Measurements from ENCODE around the gene PWWP2B. TPM values are rescaled to one million over a fixed set of nuclear protein-coding genes. Genes with fewer than 3 reads are reported as not detected.
"Not testable (repeated sequence)": the region's sequence is repeated elsewhere in the genome, so short reads cannot be mapped to it uniquely, and the experiment has no call there.

Gene PWWP2B
- total and polyA plus RNA-seq, 2 of the 4 experiments (the other 2 are of a cell fraction), result 1.7 to 2.2 TPM

DNA sequence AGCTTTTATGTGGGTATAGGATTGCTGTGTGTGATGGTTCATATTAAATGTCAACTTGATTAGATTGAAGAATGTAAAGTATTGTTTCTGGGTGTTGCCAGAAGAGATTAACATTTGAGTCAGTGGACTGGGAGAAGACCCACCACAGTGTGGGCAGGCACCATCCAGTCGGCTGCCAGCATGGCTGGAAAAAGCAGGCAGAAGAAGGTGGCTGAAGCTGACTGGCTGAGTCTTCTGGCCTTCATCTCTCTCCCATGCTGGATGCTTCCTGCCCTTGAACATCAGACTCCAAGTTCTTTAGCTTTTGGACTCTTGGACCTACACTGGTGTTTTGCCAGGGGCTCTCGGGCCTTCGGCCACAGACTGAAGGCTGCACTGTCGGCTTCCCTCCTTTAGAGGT, 16.0 kb upstream of the PWWP2B start:
- CTCF ChIA-PET, result interaction anchor here (1.0 kb wide), 1 partner anchor 12 kb away, joined by 4 read pairs; no protein-coding TSS in a partner anchor
- H3K4me1 ChIP-seq (ENCODE audit: control insufficient read depth, insufficient read depth, low read length); H2AFZ ChIP-seq (replicated peaks; ENCODE audit: low read length, poor library complexity); H4K20me1 ChIP-seq (ENCODE audit: insufficient read depth, low read length); DNase-seq; H3K79me1 ChIP-seq (ENCODE audit: low read depth in 1 of 2, low read length in 2 of 2); H3K4ac ChIP-seq (ENCODE audit: low read depth, low read length); H2AK9ac ChIP-seq (replicated peaks; ENCODE audit: low read depth, low read length, poor library complexity); H3K23ac ChIP-seq (ENCODE audit: low read depth, low read length); H3K56ac ChIP-seq (ENCODE audit: extremely low read depth, insufficient read depth, low read length); in situ Hi-C loops (cut with MboI; ENCODE audit: low sequenced_read_pairs); H3K18ac ChIP-seq (ENCODE audit: low read depth, low read length); H2AK5ac ChIP-seq (ENCODE audit: low read depth, low read length); intact Hi-C loops (cut with micrococcal nuclease); H3K27ac ChIP-seq (ENCODE audit: insufficient read depth, low read length); H4K8ac ChIP-seq (ENCODE audit: low read depth in 2 of 2, low read length in 2 of 2); H4K91ac ChIP-seq (ENCODE audit: insufficient read depth, low read depth, low read length); H3K9ac ChIP-seq (ENCODE audit: low read depth, low read length); H2BK15ac ChIP-seq (ENCODE audit: low read depth, low read length); H3K36me3 ChIP-seq (ENCODE audit: control insufficient read depth, insufficient read depth, low read length); BruUV-seq (replicated peaks); H2BK5ac ChIP-seq (ENCODE audit: low read depth, low read length, poor library complexity, severe bottlenecking); H3K4me2 ChIP-seq (ENCODE audit: low read depth, low read length); H3K27me3 ChIP-seq (ENCODE audit: control insufficient read depth, insufficient read depth, low read length); H3K4me3 ChIP-seq (ENCODE audit: insufficient read depth, low read depth, low read length); H2BK20ac ChIP-seq (ENCODE audit: low read depth, low read length); POLR2A ChIA-PET (ENCODE audit: unreplicated experiment); H3K9me1 ChIP-seq (ENCODE audit: insufficient read depth, low read length); H3K14ac ChIP-seq (replicated peaks; ENCODE audit: low read depth, low read length); H3K9me3 ChIP-seq (ENCODE audit: control insufficient read depth, insufficient read depth, low read length); dilution Hi-C loops (cut with HindIII; ENCODE audit: low sequenced_read_pairs, unreplicated experiment); H2BK120ac ChIP-seq (ENCODE audit: low read depth, low read length); ATAC-seq (ENCODE audit: low read depth); H4K5ac ChIP-seq (ENCODE audit: low read depth, low read length): not testable (repeated sequence)
- WGBS, 2 experiments (ENCODE audit: extremely low coverage in 2 of 2, insufficient read length in 1 of 2), result 79% methylated on average over 4 of the region's 4 CpGs; no CpG with 5 or more reads in 1 of the 2 experiments

Measured in IMR-90 (cell line).